Upper lobe of right lung (tissue), 1 donor: Measurements from ENCODE around the gene KCNAB2. TPM values are rescaled to one million over a fixed set of nuclear protein-coding genes. Genes with fewer than 3 reads are reported as not detected.

Experiments
- ATAC-seq: fragments of 200-7000 bp; cut with Tn5 transposase; one replicate; pipeline ENCODE4 v1.9.1; 2020; ENCODE audit warnings: mild to moderate bottlenecking, moderate library complexity
- DNase-seq: peaks from one replicate; pipeline ENCODE4 v3.0.0-alpha.2; 2020
- H3K27ac ChIP-seq: fragments of 200-600 bp; one replicate; pipeline ENCODE4 v1.8.0; 2022
- H3K27me3 ChIP-seq: fragments of 200-600 bp; one replicate; pipeline ENCODE4 v1.8.0; 2022; ENCODE audit warnings: mild to moderate bottlenecking
- H3K36me3 ChIP-seq: fragments of 200-600 bp; one replicate; pipeline ENCODE4 v1.8.0; 2022
- H3K4me1 ChIP-seq: fragments of 200-600 bp; one replicate; pipeline ENCODE4 v1.8.0; 2022
- H3K4me3 ChIP-seq: fragments of 200-600 bp; one replicate; pipeline ENCODE4 v1.8.0; 2022; ENCODE audit warnings: mild to moderate bottlenecking
- H3K9me3 ChIP-seq: fragments of 200-600 bp; one replicate; pipeline ENCODE4 v1.8.0; 2022
- intact Hi-C: fragments of 100-400 bp; cut with DNase I; formaldehyde crosslinking; loops from one replicate; pipeline ENCODE4 v1.11.0; 2022
- total RNA-seq: library from RNA; stranded (reverse); fragmentation: NEBNext Ultra II Directional; extraction: Animal tissue kit (Norgen Biotek cat#: 25700); gene quantifications from one replicate; pipeline ENCODE4 v1.2.1, GENCODE V29; 2021
- TF ChIP-seq, protein P1 (sequence below): fragments of 200-600 bp; IDR thresholded peaks from one replicate; pipeline ENCODE4 v1.8.0; 2022; ENCODE audit warnings: antibody characterized with exemption
- donor health status: DM: no; HTN: yes; CAD: no; lungs with severe emphysema.

Gene KCNAB2
- total RNA-seq, 1 donor from 2014 or later, result 60.4 TPM

DNA sequence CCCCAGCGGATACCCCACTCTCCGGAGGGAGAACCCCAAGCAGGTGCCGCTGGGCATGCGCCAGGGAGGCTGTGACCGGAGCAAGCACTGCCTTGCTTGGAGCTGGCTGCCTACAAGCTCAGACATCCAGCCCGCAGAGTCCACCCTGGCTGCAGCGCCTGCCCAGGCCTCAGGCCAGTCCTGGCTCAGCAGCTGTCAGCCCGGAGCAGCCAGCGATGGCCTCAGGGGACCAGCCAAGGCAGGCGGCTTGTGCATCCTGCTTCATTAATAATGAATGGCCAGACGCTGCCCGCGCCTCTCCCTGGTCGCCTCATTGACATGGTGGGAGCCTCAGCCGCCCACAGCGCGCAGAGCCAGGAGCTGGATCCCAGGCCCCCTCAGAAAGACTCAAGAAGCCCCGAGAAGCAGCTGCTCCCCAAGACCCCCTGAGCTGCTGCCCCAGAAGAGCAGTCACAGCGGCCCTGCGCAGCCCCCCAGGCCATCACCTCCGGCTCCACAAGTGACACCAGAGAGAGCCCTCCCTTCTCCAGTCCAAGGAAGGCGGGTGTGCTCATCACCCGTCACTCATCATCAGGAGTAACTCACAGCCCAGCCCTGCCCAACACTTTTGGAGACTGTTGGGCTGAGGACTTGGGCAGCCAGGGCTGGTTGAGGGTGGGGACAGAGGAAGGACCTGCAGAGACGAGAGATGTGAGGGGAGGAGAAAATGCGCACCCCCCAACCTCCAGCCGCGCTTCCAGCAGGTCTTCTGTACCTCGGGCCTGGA is 19.6 kb downstream of the KCNAB2 start:
- DNase-seq, result no peak

DNA sequence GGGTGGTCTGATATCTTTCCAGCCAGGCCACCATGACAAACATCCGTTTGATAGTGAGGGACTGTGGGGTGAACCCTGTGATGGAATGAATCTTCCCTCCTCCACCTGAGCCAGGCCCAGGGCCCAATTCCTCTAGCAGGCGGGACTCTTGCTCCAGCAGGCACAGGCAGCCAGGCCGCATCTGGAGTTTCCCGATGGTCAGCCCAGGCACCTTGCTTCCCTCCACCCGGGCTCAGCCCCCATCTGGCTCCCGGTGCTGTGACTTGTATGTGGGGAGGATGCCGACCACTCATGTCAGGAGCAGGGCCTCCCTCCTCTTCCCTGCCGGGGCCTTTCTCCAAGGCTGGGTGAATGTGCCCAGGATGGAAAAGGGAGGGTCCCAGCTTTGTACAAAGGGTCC is 21.0 kb downstream of the KCNAB2 start:
- ATAC-seq (no peak), DNase-seq (no peak)
- Histone ChIP-seq H3K4me1 (no peaks in the 10 kb centered on the region), H3K36me3 (no peaks in the 10 kb centered on the region), H3K27me3 (no peaks in the 10 kb centered on the region), H3K4me3 (no peak overlapping the region), H3K9me3 (no peaks in the 10 kb centered on the region), H3K27ac (no peak overlapping the region)
- intact Hi-C loops, result no loop called here
- TF ChIP-seq, protein P1, sequence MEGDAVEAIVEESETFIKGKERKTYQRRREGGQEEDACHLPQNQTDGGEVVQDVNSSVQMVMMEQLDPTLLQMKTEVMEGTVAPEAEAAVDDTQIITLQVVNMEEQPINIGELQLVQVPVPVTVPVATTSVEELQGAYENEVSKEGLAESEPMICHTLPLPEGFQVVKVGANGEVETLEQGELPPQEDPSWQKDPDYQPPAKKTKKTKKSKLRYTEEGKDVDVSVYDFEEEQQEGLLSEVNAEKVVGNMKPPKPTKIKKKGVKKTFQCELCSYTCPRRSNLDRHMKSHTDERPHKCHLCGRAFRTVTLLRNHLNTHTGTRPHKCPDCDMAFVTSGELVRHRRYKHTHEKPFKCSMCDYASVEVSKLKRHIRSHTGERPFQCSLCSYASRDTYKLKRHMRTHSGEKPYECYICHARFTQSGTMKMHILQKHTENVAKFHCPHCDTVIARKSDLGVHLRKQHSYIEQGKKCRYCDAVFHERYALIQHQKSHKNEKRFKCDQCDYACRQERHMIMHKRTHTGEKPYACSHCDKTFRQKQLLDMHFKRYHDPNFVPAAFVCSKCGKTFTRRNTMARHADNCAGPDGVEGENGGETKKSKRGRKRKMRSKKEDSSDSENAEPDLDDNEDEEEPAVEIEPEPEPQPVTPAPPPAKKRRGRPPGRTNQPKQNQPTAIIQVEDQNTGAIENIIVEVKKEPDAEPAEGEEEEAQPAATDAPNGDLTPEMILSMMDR, result no peak

More for the DNA sequence above, 19.6 kb downstream of the KCNAB2 start:
- no peak overlapping the region for H3K27ac ChIP-seq
- no peaks in the 10 kb centered on the region for H3K27me3 ChIP-seq
- no peak for ATAC-seq
- no peak overlapping the region for H3K4me3 ChIP-seq
- intact Hi-C loops, result no loop called here
- no peaks in the 10 kb centered on the region for H3K4me1 ChIP-seq
- no peaks in the 10 kb centered on the region for H3K9me3 ChIP-seq
- no peaks in the 10 kb centered on the region for H3K36me3 ChIP-seq
- TF ChIP-seq, protein P1, result no peak

DNA sequence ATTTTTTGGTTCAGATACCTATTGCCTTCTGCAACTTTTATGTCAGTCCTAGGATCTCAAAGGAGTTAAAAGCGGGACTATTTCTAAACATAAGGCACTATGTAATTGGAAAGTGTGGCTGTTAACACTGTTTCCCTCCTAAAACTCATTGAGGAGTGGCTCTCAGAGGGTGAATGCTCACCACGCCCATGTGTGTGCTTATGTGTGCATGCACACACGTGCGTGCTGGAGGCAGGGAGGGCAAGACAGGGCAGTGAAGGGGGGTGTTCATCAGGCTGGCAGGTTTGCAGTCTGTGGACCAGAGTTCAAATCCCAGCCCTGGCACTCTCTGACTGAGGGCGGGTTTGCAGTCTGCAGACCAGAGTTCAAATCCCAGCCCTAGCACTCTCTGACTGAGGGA is 22.4 kb downstream of the KCNAB2 start:
- no peak overlapping the region for H3K4me3 ChIP-seq
- intact Hi-C loops, result no loop called here
- no peaks in the 10 kb centered on the region for H3K4me1 ChIP-seq

DNA sequence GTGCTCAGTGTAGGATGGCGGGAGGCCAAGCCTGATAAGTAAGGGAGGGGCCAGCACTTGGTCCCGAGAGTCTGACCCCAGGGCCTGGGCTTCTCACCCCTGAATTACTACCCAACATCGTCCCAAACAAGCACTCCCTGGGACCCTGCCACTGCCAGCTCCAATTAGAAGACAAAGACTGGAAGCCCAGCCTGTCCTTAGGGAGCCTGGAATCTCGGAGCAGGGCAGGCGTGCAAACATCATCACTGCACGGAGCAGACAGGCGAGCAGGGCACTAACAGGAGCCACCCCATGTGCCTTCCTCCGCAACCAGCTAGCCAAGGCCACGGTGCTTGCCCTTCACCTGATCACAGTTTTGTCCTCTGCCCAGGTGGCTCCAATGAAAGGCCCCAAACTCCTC is 23.2 kb downstream of the KCNAB2 start:
- no peak for ATAC-seq
- Histone ChIP-seq H3K4me1 (no peaks in the 10 kb centered on the region), H3K36me3 (no peaks in the 10 kb centered on the region), H3K27me3 (no peaks in the 10 kb centered on the region), H3K4me3 (no peak overlapping the region), H3K9me3 (no peaks in the 10 kb centered on the region), H3K27ac (no peak overlapping the region)
- TF ChIP-seq, protein P1, result no peak
- intact Hi-C loops, result no loop called here
- no peak for DNase-seq

More for the DNA sequence above, 22.4 kb downstream of the KCNAB2 start:
- Histone ChIP-seq H3K27me3 (no peaks in the 10 kb centered on the region), H3K27ac (no peak overlapping the region), H3K36me3 (no peaks in the 10 kb centered on the region), H3K9me3 (no peaks in the 10 kb centered on the region)
- DNase-seq (no peak), ATAC-seq (no peak)
- TF ChIP-seq, protein P1, result no peak

DNA sequence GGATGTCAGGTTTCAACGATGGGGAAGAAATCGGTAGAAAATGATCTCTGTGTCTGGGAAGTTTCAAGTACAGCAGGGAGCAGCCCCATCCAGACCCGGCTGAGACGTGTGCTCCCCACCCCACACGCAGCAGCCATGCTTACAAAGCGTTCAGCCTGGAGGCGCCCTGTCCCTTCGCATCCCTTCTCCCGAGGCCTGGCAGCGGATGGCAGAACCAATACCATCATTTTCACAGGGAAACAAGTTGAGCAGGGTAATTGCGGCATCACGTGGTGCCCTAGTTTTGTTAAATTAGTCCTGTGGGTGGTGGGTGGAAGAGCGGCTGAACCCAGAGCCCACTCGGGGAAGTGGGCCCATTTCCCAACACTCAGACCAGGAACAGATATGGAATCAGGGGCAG is 23.9 kb downstream of the KCNAB2 start:
- ATAC-seq (no peak), DNase-seq (no peak)
- H3K27me3 ChIP-seq, result no peaks in the 10 kb centered on the region
- TF ChIP-seq, protein P1, result no peak
- H3K4me3 ChIP-seq, result no peak overlapping the region
- intact Hi-C loops, result no loop called here
- H3K4me1 ChIP-seq, result no peaks in the 10 kb centered on the region
- no peak overlapping the region for H3K27ac ChIP-seq
- H3K9me3 ChIP-seq, result no peaks in the 10 kb centered on the region
- no peaks in the 10 kb centered on the region for H3K36me3 ChIP-seq
